Mesenchymal stem cell (in vitro differentiated cells and primary cell): Measurements from ENCODE around the gene TAS2R16.

Source experiments
- DNase-seq: peaks from one replicate; pipeline ENCODE4 v3.0.0-alpha.2; 2013
- H2AFZ ChIP-seq: one replicate; pipeline ENCODE4 v1.6.1; 2013; ENCODE audit warnings: low read depth, mild to moderate bottlenecking, control low read depth, inconsistent platforms, low read length, moderate library complexity
- H2AK5ac ChIP-seq: 2 replicates; pipeline ENCODE4 v1.6.1; 2013; ENCODE audit warnings: low read length, moderate library complexity, mild to moderate bottlenecking, inconsistent platforms; ENCODE audit not compliant: severe bottlenecking
- H2BK120ac ChIP-seq: one replicate; pipeline ENCODE4 v1.6.1; 2013; ENCODE audit warnings: low read depth, mild to moderate bottlenecking, inconsistent platforms, low read length, moderate library complexity
- H2BK12ac ChIP-seq, 2 experiments: one replicate each; pipeline ENCODE4 v1.6.1; 2013; ENCODE audit warnings: inconsistent platforms in 2 of 2, low read length in 2 of 2, mild to moderate bottlenecking in 2 of 2, moderate library complexity in 2 of 2, control low read depth in 1 of 2
- H2BK15ac ChIP-seq: one replicate; pipeline ENCODE4 v1.6.1; 2013; ENCODE audit warnings: mild to moderate bottlenecking, low read depth, inconsistent platforms; ENCODE audit not compliant: poor library complexity, severe bottlenecking
- H2BK5ac ChIP-seq: 2 replicates; pipeline ENCODE4 v1.6.1; 2013; ENCODE audit warnings: low read depth, mild to moderate bottlenecking, low read length, control low read depth, inconsistent platforms; ENCODE audit not compliant: poor library complexity, severe bottlenecking
- H3K14ac ChIP-seq, 2 experiments: one replicate each; pipeline ENCODE4 v1.6.1; 2013; ENCODE audit warnings: inconsistent platforms in 2 of 2, low read length in 2 of 2, control low read depth in 1 of 2, mild to moderate bottlenecking in 1 of 2, moderate library complexity in 1 of 2
- H3K18ac ChIP-seq, 2 experiments: one replicate each; pipeline ENCODE4 v1.6.1; 2013; ENCODE audit warnings: inconsistent platforms in 2 of 2, low read length in 2 of 2, control low read depth in 1 of 2, low read depth in 1 of 2, mild to moderate bottlenecking in 1 of 2
- H3K23ac ChIP-seq, 2 experiments: one replicate each; pipeline ENCODE4 v1.6.1; 2013; ENCODE audit warnings: inconsistent platforms in 2 of 2, low read length in 2 of 2, mild to moderate bottlenecking in 2 of 2, moderate library complexity in 2 of 2, control low read depth in 1 of 2
- H3K27ac ChIP-seq: 2 replicates; pipeline ENCODE4 v1.5.1; 2013; ENCODE audit warnings: mild to moderate bottlenecking, moderate library complexity, low read length, control low read depth, inconsistent platforms; ENCODE audit not compliant: poor library complexity, severe bottlenecking
- H3K27me3 ChIP-seq, 2 experiments: 2 replicates each; pipeline versions ENCODE4 v1.6.1 to v1.7.0; 2013; ENCODE audit warnings: low read length in 2 of 2, mild to moderate bottlenecking in 2 of 2, moderate library complexity in 2 of 2, control low read depth in 1 of 2, inconsistent platforms in 1 of 2; ENCODE audit not compliant: control insufficient read depth in 1 of 2, insufficient read depth in 1 of 2
- H3K36me3 ChIP-seq, 2 experiments: 2 replicates each; pipeline versions ENCODE4 v1.6.1 to v1.7.0; 2013; ENCODE audit warnings: low read length in 2 of 2, control low read depth in 1 of 2, inconsistent platforms in 1 of 2, low read depth in 1 of 2, mild to moderate bottlenecking in 1 of 2; ENCODE audit not compliant: insufficient read depth in 2 of 2, control insufficient read depth in 1 of 2
- H3K4ac ChIP-seq, 2 experiments: one replicate each; pipeline ENCODE4 v1.6.1; 2013; ENCODE audit warnings: inconsistent platforms in 2 of 2, low read length in 2 of 2, mild to moderate bottlenecking in 2 of 2, moderate library complexity in 2 of 2, control low read depth in 1 of 2, low read depth in 1 of 2
- H3K4me1 ChIP-seq: 2 replicates; pipeline ENCODE4 v1.6.1; 2013; ENCODE audit warnings: low read depth, low read length, control low read depth; ENCODE audit not compliant: control insufficient read depth, insufficient read depth
- H3K4me2 ChIP-seq: 2 replicates; pipeline ENCODE4 v1.6.1; 2013; ENCODE audit warnings: low read length, mild to moderate bottlenecking, inconsistent platforms; ENCODE audit not compliant: poor library complexity, severe bottlenecking
- H3K4me3 ChIP-seq, 2 experiments: 2 replicates each; pipeline versions ENCODE4 v1.5.1 to v1.7.0; 2013; ENCODE audit warnings: low read length in 2 of 2, mild to moderate bottlenecking in 2 of 2, control low read depth in 1 of 2, low read depth in 1 of 2; ENCODE audit not compliant: insufficient read depth in 1 of 2
- H3K79me1 ChIP-seq: replicated peaks from 2 replicates; pipeline ENCODE4 v1.6.1; 2013; ENCODE audit warnings: mild to moderate bottlenecking, control low read depth, low read length, inconsistent platforms; ENCODE audit not compliant: poor library complexity, severe bottlenecking
- H3K9ac ChIP-seq: 2 replicates; pipeline ENCODE4 v1.7.0; 2013; ENCODE audit warnings: mild to moderate bottlenecking, low read length, moderate library complexity
- H3K9me3 ChIP-seq: 2 replicates; pipeline ENCODE4 v1.7.0; 2013; ENCODE audit warnings: mild to moderate bottlenecking, low read length; ENCODE audit not compliant: control insufficient read depth
- H4K8ac ChIP-seq: one replicate; pipeline ENCODE4 v1.6.1; 2013; ENCODE audit warnings: inconsistent platforms, mild to moderate bottlenecking, low read length, moderate library complexity
- H4K91ac ChIP-seq: one replicate; pipeline ENCODE4 v1.6.1; 2013; ENCODE audit warnings: mild to moderate bottlenecking, low read length, inconsistent platforms
- WGBS: methylation state at CpG from one replicate; pipeline ENCODE4 v1.1.7; 2013; ENCODE audit warnings: mixed read lengths; 5-methylcytosine and 5-hydroxymethylcytosine counted together

Gene TAS2R16

DNA sequence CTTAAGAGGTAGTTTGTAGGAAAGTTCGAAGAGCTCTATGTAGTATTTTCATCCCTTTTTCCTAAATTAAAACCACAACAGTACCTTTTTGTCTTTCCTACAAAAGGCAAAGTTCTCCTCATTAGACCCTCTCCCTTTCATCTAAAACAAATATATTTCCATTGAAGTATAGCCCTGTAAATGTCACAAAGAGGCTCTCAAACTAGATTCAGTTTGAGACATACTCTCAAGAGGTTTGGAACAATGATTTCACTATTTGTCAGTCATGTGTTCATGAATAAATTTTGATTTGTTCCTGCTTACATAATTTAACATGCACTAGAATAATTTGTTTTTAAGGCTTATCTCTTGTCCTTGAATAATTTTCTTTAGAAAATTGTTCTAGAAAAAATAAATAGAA, 12.2 kb downstream of the TAS2R16 start:
- H3K4ac ChIP-seq, result no peak overlapping the region
- no peak overlapping the region for H4K8ac ChIP-seq
- 88% methylated on average over 1 of the region's 1 CpG for WGBS

DNA sequence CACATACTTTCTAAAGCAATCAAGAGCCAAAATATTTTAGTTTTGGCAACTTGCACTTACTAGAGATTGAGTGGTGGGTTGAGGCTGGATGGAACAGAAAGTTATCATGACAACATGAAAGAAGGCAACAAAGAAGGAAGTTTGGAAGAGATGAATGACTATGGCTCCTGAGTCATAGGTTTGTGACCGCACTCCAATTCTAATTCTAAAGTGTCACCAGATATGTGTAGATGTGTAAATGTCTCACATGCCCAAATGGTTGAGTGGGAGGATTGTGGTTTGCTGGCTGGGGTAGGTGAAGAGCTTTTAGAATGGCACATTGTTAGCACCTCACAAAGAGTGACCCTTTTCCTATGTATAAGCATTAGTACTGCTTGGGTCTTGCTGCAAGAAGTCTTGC, 20.2 kb downstream of the TAS2R16 start:
- Histone ChIP-seq H3K4me3 (no peak overlapping the region), H3K27me3 (no peaks in the 10 kb centered on the region), H3K36me3 (no peaks in the 10 kb centered on the region), H4K8ac (no peak overlapping the region), H2BK5ac (no peak overlapping the region), H2BK120ac (no peak overlapping the region), H2AFZ (no peak overlapping the region), H3K4me1 (no peaks in the 10 kb centered on the region), H3K4me2 (no peak overlapping the region), H3K27ac (no peak overlapping the region), H4K91ac (no peak overlapping the region), H3K14ac (no peak overlapping the region), H3K4ac (no peak overlapping the region), H3K9me3 (no peaks in the 10 kb centered on the region), H2BK12ac (no peak overlapping the region), H2BK15ac (no peak overlapping the region), H3K18ac (no peak overlapping the region), H3K23ac (no peak overlapping the region), H3K9ac (no peak overlapping the region), H3K79me1 (no peaks in the 10 kb centered on the region), H2AK5ac (no peak overlapping the region)
- WGBS, result 89% methylated on average over 1 of the region's 1 CpG
- no peak for DNase-seq

More for the DNA sequence above, 12.2 kb downstream of the TAS2R16 start:
- Histone ChIP-seq H2BK120ac (no peak overlapping the region), H3K18ac (no peak overlapping the region), H3K27me3 (no peaks in the 10 kb centered on the region), H3K36me3 (no peaks in the 10 kb centered on the region), H3K9ac (no peak overlapping the region), H3K9me3 (no peaks in the 10 kb centered on the region), H3K4me2 (no peak overlapping the region), H2BK12ac (no peak overlapping the region), H2BK5ac (no peak overlapping the region), H3K4me3 (no peak overlapping the region), H3K79me1 (no peaks in the 10 kb centered on the region), H3K4me1 (no peaks in the 10 kb centered on the region), H3K27ac (no peak overlapping the region), H3K23ac (no peak overlapping the region), H4K91ac (no peak overlapping the region), H2BK15ac (no peak overlapping the region), H2AK5ac (no peak overlapping the region), H2AFZ (no peak overlapping the region), H3K14ac (no peak overlapping the region)
- DNase-seq, result no peak

DNA sequence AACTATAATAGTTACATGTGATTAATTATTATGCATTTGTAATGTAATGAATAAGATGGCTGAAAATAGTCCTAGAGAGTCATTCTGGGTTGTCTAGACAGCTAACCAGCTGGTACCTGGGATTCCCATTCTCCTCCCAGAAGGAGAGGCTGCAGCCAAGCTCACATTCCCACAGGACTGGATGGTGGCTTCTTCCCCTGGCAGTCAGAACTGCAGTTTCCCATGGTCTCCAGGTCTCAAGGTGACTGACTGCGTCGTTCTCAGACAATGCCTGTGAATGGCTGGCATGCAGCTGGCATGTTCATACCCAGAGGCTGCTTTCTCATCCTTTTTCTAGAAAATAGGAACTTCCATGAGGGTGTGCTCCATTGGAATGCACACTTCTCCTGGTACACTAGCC, 21.3 kb downstream of the TAS2R16 start:
- Histone ChIP-seq H2AK5ac (no peak overlapping the region), H4K91ac (no peak overlapping the region), H2BK5ac (no peak overlapping the region), H3K9me3 (no peaks in the 10 kb centered on the region), H3K4ac (no peak overlapping the region), H3K27ac (no peak overlapping the region), H2BK120ac (no peak overlapping the region), H3K4me3 (no peak overlapping the region), H3K27me3 (no peaks in the 10 kb centered on the region), H3K9ac (no peak overlapping the region), H3K23ac (no peak overlapping the region), H2BK15ac (no peak overlapping the region), H3K18ac (no peak overlapping the region), H3K79me1 (no peaks in the 10 kb centered on the region), H3K14ac (no peak overlapping the region), H4K8ac (no peak overlapping the region), H2BK12ac (no peak overlapping the region), H3K36me3 (no peaks in the 10 kb centered on the region), H3K4me1 (no peaks in the 10 kb centered on the region), H3K4me2 (no peak overlapping the region), H2AFZ (no peak overlapping the region)
- DNase-seq, result no peak
- WGBS, result 72% methylated on average over 2 of the region's 2 CpGs

DNA sequence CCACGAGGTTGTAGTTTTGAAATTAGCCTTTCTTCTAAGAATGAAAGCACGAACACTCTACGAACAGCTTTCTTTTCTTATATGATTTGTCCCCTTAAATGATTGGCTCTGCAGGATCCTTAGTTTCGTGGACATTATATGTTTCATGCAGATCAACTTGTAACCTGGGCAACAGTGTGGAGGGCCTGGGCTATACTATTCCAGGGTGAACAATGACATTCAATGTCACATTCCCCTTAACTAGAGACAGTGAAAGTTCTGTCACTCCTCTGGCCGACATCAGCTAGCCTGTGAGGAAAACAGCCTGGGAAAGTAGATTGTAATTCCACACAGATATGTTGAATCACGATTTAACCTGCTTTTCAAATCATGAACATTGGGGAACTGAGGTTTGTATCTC, 23.4 kb downstream of the TAS2R16 start:
- no peak overlapping the region for H3K4me3 ChIP-seq
- no peak overlapping the region for H3K4me2 ChIP-seq
- H2BK12ac ChIP-seq, result no peak overlapping the region
- no peak for DNase-seq
- WGBS, result 80% methylated on average over 5 of the region's 6 CpGs
- H3K23ac ChIP-seq, result no peak overlapping the region
- H3K14ac ChIP-seq, result no peak overlapping the region
- no peak overlapping the region for H2AFZ ChIP-seq
- no peaks in the 10 kb centered on the region for H3K36me3 ChIP-seq
- no peaks in the 10 kb centered on the region for H3K9me3 ChIP-seq
- H3K4me1 ChIP-seq, result no peaks in the 10 kb centered on the region
- no peak overlapping the region for H3K4ac ChIP-seq
- no peak overlapping the region for H3K18ac ChIP-seq
- no peak overlapping the region for H2BK120ac ChIP-seq
- H4K8ac ChIP-seq, result no peak overlapping the region
- H3K79me1 ChIP-seq, result no peaks in the 10 kb centered on the region
- no peak overlapping the region for H2BK15ac ChIP-seq
- H3K27me3 ChIP-seq, result no peaks in the 10 kb centered on the region
- no peak overlapping the region for H2BK5ac ChIP-seq
- H3K9ac ChIP-seq, result no peak overlapping the region
- no peak overlapping the region for H4K91ac ChIP-seq
- H2AK5ac ChIP-seq, result no peak overlapping the region
- H3K27ac ChIP-seq, result no peak overlapping the region
